Keratinocyte (primary cell): Measurements from ENCODE around the gene ACTMAP.

ENCODE experiments used
- EZH2 ChIP-seq: IDR thresholded peaks from one replicate; pipeline ENCODE4 v1.6.1; 2012; ENCODE audit warnings: inconsistent platforms, mild to moderate bottlenecking, low read length, moderate library complexity
- TF ChIP-seq, protein P1 (sequence below), 3 experiments: IDR thresholded peaks in 1 of 3; conservative IDR thresholded peaks in 1 of 3; optimal IDR thresholded peaks in 1 of 3; 2 replicates in 2 of 3; 3 replicates in 1 of 3; pipeline versions ENCODE3 to v1.5.1; 2011; ENCODE audit warnings: low read length in 3 of 3, mild to moderate bottlenecking in 3 of 3, moderate library complexity in 2 of 3, control low read depth in 1 of 3, inconsistent platforms in 1 of 3; ENCODE audit not compliant: insufficient read depth in 2 of 3; ENCODE audit errors: extremely low read depth in 1 of 3

DNA sequence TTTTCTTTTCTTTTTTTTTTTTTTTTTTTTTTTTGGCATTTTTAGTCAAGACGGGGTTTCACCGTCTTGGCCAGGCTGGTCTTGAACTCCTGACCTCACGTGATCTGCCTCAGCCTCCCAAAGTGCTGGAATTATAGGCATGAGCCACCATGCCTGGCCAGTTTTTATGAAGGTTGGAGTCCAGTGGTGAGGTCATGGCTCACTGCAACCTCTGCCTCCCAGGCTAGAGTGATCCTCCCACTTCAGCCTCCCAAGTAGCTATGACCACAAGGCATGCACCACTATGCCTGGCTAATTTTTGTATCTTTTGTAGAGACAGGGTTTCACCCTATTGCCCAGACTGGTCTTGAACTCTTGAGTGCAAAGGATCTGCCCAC lies 5.0 kb upstream of the ACTMAP start:
- TF ChIP-seq, protein P1, sequence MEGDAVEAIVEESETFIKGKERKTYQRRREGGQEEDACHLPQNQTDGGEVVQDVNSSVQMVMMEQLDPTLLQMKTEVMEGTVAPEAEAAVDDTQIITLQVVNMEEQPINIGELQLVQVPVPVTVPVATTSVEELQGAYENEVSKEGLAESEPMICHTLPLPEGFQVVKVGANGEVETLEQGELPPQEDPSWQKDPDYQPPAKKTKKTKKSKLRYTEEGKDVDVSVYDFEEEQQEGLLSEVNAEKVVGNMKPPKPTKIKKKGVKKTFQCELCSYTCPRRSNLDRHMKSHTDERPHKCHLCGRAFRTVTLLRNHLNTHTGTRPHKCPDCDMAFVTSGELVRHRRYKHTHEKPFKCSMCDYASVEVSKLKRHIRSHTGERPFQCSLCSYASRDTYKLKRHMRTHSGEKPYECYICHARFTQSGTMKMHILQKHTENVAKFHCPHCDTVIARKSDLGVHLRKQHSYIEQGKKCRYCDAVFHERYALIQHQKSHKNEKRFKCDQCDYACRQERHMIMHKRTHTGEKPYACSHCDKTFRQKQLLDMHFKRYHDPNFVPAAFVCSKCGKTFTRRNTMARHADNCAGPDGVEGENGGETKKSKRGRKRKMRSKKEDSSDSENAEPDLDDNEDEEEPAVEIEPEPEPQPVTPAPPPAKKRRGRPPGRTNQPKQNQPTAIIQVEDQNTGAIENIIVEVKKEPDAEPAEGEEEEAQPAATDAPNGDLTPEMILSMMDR (optimal IDR thresholded peaks at IDR 0.05 in 1 of 3, IDR thresholded peaks at IDR 0.05 in 1 of 3, conservative IDR thresholded peaks at IDR 0.05 in 1 of 3; ENCODE audit: extremely low read depth in 1 of 3, insufficient read depth in 2 of 3, low read length in 3 of 3), result no peak
- no peak for TF ChIP-seq EZH2
